Lower leg skin (tissue), 3 donors: Measurements from ENCODE around the gene IKZF1.

Experiments
- POLR2A ChIP-seq, 2 donors: fragments of 450-650 bp; IDR thresholded peaks; one replicate each; pipeline ENCODE4 v1.6.1; 2016 to 2017; ENCODE audit warnings: antibody characterized with exemption in 2 of 2, mild to moderate bottlenecking in 1 of 2, moderate library complexity in 1 of 2
- TF ChIP-seq, protein P1 (sequence below), 3 donors: fragments of 450-650 bp; IDR thresholded peaks; one replicate each; pipeline ENCODE4 v1.5.1; 2016; ENCODE audit warnings: antibody characterized with exemption in 3 of 3, mild to moderate bottlenecking in 3 of 3, moderate library complexity in 2 of 3

DNA sequence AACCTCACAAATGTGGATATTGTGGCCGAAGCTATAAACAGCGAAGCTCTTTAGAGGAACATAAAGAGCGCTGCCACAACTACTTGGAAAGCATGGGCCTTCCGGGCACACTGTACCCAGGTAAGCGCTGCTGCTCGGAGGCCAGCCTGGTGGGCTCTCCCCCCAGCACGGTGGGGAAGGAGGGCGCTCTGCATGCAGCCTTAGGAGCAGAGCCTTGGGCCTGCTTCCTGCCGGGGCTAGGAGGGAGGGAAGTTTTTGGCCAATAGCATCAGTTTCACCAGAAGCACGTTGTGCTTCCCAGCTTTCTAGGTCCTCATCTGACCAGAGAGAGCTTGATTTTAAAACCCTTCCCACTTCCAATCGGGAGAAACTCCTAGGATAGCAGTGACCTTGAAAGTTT, 82.8 kb downstream of the IKZF1 start:
- TF ChIP-seq, protein P1, sequence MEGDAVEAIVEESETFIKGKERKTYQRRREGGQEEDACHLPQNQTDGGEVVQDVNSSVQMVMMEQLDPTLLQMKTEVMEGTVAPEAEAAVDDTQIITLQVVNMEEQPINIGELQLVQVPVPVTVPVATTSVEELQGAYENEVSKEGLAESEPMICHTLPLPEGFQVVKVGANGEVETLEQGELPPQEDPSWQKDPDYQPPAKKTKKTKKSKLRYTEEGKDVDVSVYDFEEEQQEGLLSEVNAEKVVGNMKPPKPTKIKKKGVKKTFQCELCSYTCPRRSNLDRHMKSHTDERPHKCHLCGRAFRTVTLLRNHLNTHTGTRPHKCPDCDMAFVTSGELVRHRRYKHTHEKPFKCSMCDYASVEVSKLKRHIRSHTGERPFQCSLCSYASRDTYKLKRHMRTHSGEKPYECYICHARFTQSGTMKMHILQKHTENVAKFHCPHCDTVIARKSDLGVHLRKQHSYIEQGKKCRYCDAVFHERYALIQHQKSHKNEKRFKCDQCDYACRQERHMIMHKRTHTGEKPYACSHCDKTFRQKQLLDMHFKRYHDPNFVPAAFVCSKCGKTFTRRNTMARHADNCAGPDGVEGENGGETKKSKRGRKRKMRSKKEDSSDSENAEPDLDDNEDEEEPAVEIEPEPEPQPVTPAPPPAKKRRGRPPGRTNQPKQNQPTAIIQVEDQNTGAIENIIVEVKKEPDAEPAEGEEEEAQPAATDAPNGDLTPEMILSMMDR (IDR thresholded peaks at IDR 0.05), result no peak
- no peak for TF ChIP-seq POLR2A (IDR thresholded peaks at IDR 0.05)
